GM10847 (cell line): Measurements from ENCODE around the gene PIWIL4.

Experiments
- POLR2A ChIP-seq: IDR thresholded peaks from 2 replicates; pipeline ENCODE4 v1.6.1; 2011; ENCODE audit not compliant: insufficient read length; ENCODE audit errors: extremely low read depth

PIWIL4 gene

GRCh38 chr11:94567181-94567670 lies at the start of gene PIWIL4:
TSS of gene PIWIL4 (plus strand) at chr11:94567368. CDS start at chr11:94567519, 151 bp downstream.
- no peak for TF ChIP-seq POLR2A

- no peak for TF ChIP-seq POLR2A
Measured at GRCh38 chr11:94518300-94518699, 48.9 kb upstream of the PIWIL4 start.

- TF ChIP-seq POLR2A: no peak
Measured at GRCh38 chr11:94519478-94520084, 47.6 kb upstream of the PIWIL4 start.

GRCh38 chr11:94521684-94522083 lies 45.5 kb upstream of the PIWIL4 start:
- TF ChIP-seq POLR2A: no peak

DNA sequence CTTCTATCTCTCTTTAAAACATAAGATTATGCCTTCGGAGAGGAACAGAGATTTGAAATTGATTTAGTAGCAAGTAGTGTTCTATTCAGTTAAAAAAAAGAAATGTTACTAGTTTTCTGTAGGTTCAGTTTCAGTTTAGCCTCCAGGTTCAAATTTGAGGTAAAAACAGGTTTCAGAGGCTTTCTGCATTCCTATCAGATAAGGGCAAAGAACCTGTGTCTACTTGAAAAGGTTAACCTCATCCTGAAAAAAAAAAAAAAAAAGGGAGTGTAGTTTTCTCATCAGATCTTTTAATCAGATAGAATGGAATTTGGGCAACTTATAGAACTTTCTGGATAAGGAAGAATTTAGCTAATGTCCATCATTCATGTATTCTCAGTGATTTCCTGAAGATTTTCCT lies 42.8 kb upstream of the PIWIL4 start:
- TF ChIP-seq POLR2A: no peak

DNA sequence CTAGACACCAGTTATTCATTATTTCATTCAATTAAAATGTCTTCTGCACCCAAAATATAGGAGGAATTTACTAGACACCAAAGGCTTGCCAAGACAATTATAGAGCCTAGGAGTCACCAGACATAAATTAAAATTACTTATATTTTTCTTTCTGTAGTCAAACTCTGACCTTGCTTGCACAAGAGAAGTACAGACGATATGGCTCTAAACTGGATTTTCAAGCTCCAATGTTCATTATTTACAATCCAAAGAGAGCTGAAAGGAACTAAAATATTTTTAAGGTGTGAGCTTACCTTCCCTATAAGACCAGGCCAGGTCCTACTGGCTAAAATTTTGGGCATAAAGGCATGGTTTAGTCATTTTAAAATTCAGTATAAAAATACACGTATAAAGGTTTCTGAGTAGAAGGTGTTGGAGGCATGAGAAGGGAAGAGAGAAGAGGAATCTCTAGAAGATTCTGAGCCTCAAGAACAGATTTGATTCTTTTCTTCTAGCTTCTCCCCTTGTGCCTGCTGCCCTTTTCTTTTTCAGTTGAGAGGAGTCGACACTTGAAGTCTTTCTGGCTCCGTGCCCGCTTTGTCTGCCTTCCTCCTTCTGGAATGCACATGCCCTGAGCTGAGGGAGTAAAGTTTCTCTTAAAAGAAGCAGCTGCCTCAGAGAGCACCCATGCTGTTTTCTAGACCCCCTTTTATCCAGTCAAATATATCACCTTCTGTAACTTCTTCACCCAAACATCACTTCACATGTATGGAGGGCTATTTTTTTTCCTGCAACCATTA lies 41.4 kb upstream of the PIWIL4 start:
- TF ChIP-seq POLR2A: no peak

- no peak for TF ChIP-seq POLR2A
Measured at GRCh38 chr11:94526645-94527438, 40.3 kb upstream of the PIWIL4 start.

- TF ChIP-seq POLR2A: no peak
Measured at GRCh38 chr11:94528551-94528950, 38.6 kb upstream of the PIWIL4 start.

GRCh38 chr11:94532211-94532610 lies 35.0 kb upstream of the PIWIL4 start:
- no peak for TF ChIP-seq POLR2A

GRCh38 chr11:94533206-94533605 lies 34.0 kb upstream of the PIWIL4 start:
- TF ChIP-seq POLR2A: no peak

DNA sequence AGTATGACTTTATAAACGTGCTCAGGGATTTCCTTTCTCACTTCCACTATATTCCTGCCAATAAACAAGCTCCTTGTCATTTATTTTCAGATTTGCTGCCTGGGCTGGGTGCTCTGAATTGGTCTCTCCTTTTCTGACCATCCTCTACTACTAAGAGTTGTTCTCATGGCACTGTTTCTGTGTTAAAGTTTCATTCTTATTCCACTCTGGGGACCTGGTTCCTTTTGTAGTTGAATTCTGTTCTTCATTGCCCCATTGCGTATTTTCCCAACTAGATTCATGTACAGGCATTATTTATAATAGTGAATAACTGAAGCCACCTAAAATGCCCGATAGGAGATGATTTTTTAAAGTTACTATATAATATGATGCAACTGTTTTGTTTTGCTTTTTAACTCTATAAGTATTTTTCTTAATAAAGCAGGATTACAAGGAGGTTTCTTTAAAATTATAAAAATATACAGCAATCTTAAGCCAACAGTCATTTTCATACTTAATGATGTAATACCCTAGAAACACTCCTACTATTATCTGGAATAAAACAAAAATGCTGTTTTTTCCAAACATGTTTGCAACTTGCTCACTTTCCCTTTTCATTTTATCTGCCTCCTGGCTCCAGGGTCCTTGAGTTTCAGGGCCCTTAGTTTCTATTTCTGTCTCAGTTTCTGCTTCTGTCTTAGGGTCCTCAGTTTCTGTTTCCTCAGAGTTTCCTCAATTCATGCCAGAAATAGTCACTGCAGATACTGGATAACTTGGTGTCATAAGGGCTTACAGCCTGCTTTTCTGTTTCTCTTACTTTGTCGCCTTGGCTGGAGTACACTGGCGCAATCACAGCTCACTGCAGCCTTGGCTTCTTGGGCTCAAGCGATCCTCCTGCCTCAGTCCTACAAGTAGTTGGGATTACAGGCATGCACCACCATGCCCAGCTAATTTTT lies 33.2 kb upstream of the PIWIL4 start:
- TF ChIP-seq POLR2A: no peak

DNA sequence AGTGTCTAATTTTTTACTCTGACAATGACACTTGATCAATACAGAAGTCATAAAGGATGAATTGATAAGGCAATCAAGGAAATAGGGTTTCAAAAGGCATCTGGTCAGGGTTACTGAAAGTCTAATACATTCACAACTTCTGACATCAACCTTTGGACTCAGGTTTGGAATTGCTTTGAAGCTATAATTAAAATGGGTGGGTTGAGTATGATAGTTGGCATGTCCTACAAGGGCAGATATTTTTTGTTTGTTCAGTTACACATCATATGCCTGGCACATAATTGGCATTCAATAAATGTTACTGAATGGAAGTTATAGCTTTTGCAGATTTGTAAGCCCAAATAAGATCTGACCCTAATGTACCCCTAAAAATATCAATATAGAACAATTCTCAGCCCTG lies 30.8 kb upstream of the PIWIL4 start:
- no peak for TF ChIP-seq POLR2A

DNA sequence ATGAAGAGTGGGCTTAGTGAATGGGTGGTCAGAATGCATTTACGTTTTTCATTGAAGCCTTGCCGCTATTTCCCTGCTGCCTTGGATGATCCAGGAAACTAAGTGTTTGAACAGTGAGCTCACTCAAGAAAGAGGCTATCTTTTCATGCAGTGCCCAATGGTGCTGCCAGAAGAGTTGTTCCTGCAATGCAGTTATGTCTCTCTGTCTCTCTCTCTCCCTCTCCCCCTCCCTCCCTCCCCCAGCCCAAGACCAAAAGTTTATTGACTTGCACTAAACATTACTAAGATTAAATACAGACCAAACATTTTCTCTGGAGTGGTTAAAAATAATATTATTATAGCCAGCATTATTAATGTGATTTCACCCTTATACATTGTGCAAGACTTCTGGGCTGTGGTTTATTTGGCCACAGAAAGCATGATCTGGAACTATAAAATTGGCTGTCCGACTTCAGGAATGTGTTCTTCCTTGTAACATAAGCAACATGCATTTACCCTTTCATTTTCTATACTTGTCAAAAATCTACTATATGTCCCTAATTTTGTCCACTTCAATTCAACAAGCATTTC lies 30.1 kb upstream of the PIWIL4 start:
- TF ChIP-seq POLR2A: no peak

DNA sequence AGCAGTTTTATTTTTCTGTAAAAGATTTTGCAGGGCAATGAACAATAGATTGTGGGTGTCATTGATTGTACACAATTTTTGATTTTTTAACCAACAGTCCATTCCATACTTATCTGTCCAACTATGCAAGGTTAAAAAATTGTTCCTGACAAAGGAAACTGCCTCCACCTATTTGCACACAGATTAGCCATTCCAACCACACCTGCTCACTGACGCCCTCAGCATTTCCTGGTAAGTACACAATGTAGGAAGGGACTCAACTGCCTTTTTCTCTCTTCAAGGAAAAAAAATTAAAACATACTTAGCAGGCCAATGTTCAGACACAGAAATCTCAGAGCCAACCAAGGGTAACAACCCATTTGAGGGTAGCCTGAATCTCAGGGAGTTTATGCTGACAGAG lies 27.7 kb upstream of the PIWIL4 start:
- no peak for TF ChIP-seq POLR2A
